ENCODE data around the gene KIF9.
"Not testable (repeated sequence)": the region's sequence is repeated elsewhere in the genome, so short reads cannot be mapped to it uniquely, and the experiment has no call there.

The KIF9 gene

DNA sequence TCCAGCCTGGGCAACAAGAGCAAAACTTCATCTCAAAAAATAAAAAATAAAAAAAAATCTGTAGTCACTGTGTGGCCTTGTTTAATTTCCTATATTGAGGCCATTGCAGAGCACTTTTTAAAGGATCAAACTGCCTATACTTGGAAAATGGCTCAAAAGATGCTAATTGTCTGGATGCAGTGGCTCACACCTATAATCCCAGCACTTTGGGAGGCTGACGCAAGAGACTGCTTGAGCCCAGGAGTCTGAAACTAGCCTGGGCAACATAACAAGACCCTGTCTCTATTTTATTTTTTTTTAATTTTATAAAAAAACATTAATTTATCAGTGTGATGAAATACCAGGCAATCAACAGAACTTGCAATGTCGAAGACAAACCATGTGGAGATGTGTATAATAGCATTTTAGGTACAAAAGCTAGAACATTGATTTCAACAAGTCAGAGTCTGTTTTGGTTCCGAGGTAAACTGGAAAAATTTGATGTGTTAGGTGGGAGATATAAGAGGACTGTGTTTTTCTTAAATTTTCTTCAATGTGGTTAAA is 71.7 kb downstream of the KIF9 start:
- H3K27me3 ChIP-seq (ENCODE audit: low read depth, low read length), result no peaks in the 10 kb centered on the region
- no peaks in the 10 kb centered on the region for H4K20me1 ChIP-seq (ENCODE audit: insufficient read depth, low read length)
- H3K9ac ChIP-seq (ENCODE audit: low read length), result no peak overlapping the region
- H3K4me3 ChIP-seq (ENCODE audit: low read length), result no peak overlapping the region
- H3K4me2 ChIP-seq (ENCODE audit: low read length), result no peak overlapping the region
- no peaks in the 10 kb centered on the region for H3K4me1 ChIP-seq (ENCODE audit: low read length)
- H3K79me2 ChIP-seq (ENCODE audit: low read length), result no peaks in the 10 kb centered on the region
- TF ChIP-seq, protein P1, sequence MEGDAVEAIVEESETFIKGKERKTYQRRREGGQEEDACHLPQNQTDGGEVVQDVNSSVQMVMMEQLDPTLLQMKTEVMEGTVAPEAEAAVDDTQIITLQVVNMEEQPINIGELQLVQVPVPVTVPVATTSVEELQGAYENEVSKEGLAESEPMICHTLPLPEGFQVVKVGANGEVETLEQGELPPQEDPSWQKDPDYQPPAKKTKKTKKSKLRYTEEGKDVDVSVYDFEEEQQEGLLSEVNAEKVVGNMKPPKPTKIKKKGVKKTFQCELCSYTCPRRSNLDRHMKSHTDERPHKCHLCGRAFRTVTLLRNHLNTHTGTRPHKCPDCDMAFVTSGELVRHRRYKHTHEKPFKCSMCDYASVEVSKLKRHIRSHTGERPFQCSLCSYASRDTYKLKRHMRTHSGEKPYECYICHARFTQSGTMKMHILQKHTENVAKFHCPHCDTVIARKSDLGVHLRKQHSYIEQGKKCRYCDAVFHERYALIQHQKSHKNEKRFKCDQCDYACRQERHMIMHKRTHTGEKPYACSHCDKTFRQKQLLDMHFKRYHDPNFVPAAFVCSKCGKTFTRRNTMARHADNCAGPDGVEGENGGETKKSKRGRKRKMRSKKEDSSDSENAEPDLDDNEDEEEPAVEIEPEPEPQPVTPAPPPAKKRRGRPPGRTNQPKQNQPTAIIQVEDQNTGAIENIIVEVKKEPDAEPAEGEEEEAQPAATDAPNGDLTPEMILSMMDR (IDR thresholded peaks at IDR 0.05; ENCODE audit: low read depth, low read length), result no peak
- TF ChIP-seq EZH2phosphoT487 (IDR thresholded peaks at IDR 0.05; ENCODE audit: low read depth), result no peak
- no peaks in the 10 kb centered on the region for H3K9me3 ChIP-seq (ENCODE audit: insufficient read depth, low read length)
- H2AFZ ChIP-seq (ENCODE audit: low read depth, low read length), result no peak overlapping the region
- H3K27ac ChIP-seq (ENCODE audit: low read length), result no peak overlapping the region
- H3K36me3 ChIP-seq (replicated peaks; ENCODE audit: low read depth, low read length), result no peaks in the 10 kb centered on the region

DNA sequence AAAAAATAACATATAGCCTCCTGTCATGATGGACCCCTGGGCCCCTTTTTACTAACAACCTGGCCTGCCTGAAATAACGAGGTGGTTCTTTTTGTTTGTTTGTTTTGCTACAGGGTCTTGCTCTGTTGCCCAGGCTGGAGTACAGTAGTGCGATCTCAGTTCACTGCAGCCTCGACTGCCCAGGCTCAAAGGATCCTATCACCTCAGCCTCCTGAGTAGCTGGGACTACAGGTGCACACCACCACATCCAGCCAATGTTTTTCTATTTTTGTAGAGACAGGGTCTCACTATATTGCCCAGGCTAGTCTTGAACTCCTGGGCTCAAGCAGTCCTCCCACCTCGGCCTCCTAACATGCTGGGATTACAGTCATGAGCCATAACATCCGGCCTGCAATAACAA is 76.6 kb downstream of the KIF9 start:
- not testable (repeated sequence) for H3K4me2 ChIP-seq (ENCODE audit: low read length); H3K27ac ChIP-seq (ENCODE audit: low read length); H3K9me3 ChIP-seq (ENCODE audit: insufficient read depth, low read length); H2AFZ ChIP-seq (ENCODE audit: low read depth, low read length); H3K4me3 ChIP-seq (ENCODE audit: low read length); H3K4me1 ChIP-seq (ENCODE audit: low read length); H3K36me3 ChIP-seq (replicated peaks; ENCODE audit: low read depth, low read length); H3K79me2 ChIP-seq (ENCODE audit: low read length); H4K20me1 ChIP-seq (ENCODE audit: insufficient read depth, low read length); H3K27me3 ChIP-seq (ENCODE audit: low read depth, low read length); H3K9ac ChIP-seq (ENCODE audit: low read length)

DNA sequence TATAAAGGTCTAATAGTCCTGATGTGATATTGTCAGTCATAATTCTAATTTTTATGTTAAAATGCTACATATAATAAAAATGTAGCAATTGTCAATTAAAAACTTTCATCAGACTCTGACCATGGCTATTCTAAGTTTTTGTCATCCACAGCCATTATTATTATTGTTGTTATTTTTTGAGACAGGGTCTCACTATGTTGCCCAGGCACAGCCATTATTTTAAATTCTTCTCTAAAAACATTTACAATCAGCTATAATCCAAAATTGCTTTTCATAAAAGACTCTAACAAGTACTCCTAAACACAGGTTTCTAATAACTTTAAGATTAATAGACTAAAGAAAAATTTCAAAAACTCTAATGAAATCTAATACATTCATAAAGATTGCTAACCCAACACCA is 77.7 kb downstream of the KIF9 start:
- H3K9ac ChIP-seq (ENCODE audit: low read length), result no peak overlapping the region
- H4K20me1 ChIP-seq (ENCODE audit: insufficient read depth, low read length), result no peaks in the 10 kb centered on the region
- no peaks in the 10 kb centered on the region for H3K27me3 ChIP-seq (ENCODE audit: low read depth, low read length)
- H3K27ac ChIP-seq (ENCODE audit: low read length), result no peak overlapping the region
- H3K4me1 ChIP-seq (ENCODE audit: low read length), result no peaks in the 10 kb centered on the region
- H3K4me2 ChIP-seq (ENCODE audit: low read length), result no peak overlapping the region
- no peaks in the 10 kb centered on the region for H3K9me3 ChIP-seq (ENCODE audit: insufficient read depth, low read length)
- H3K4me3 ChIP-seq (ENCODE audit: low read length), result no peak overlapping the region
- TF ChIP-seq, protein P1 (IDR thresholded peaks at IDR 0.05; ENCODE audit: low read depth, low read length), result no peak
- TF ChIP-seq EZH2phosphoT487 (IDR thresholded peaks at IDR 0.05; ENCODE audit: low read depth), result no peak
- H3K36me3 ChIP-seq (replicated peaks; ENCODE audit: low read depth, low read length), result no peaks in the 10 kb centered on the region
- no peaks in the 10 kb centered on the region for H3K79me2 ChIP-seq (ENCODE audit: low read length)
- H2AFZ ChIP-seq (ENCODE audit: low read depth, low read length), result no peak overlapping the region

GRCh38 chr3:47202542-47202941 is 80.1 kb downstream of the KIF9 start:
- TF ChIP-seq EZH2phosphoT487 (IDR thresholded peaks at IDR 0.05; ENCODE audit: low read depth), result no peak
- TF ChIP-seq, protein P1 (IDR thresholded peaks at IDR 0.05; ENCODE audit: low read depth, low read length), result no peak
- Histone ChIP-seq H3K4me3 (ENCODE audit: low read length) (no peak overlapping the region), H3K27me3 (ENCODE audit: low read depth, low read length) (no peaks in the 10 kb centered on the region)

DNA sequence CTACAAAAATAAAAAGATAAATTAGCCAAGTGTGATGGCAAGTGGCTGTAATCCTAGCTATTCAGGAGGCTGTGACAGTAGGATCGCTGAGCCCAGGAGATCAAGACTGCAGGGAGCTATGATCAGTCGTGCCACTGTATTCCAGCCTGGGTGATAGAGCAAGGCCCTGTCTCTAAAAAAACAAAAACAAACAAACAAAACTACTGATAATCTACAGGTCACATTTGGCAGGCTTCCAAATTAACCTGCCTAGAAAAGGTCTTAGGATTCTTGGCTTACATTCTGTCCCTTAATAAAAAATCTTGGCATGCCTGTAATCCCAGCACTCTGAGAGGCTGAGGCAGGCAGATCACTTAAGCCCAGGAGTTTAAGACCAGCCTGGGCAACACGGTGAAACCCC is 85.3 kb downstream of the KIF9 start:
- no peaks in the 10 kb centered on the region for H3K9me3 ChIP-seq (ENCODE audit: insufficient read depth, low read length)
- H3K27me3 ChIP-seq (ENCODE audit: low read depth, low read length), result no peaks in the 10 kb centered on the region
- H3K27ac ChIP-seq (ENCODE audit: low read length), result no peak overlapping the region
- H3K9ac ChIP-seq (ENCODE audit: low read length), result no peak overlapping the region
- no peaks in the 10 kb centered on the region for H3K4me1 ChIP-seq (ENCODE audit: low read length)
- no peak overlapping the region for H2AFZ ChIP-seq (ENCODE audit: low read depth, low read length)
- H3K79me2 ChIP-seq (ENCODE audit: low read length), result no peaks in the 10 kb centered on the region
- TF ChIP-seq EZH2phosphoT487 (IDR thresholded peaks at IDR 0.05; ENCODE audit: low read depth), result no peak
- H4K20me1 ChIP-seq (ENCODE audit: insufficient read depth, low read length), result no peaks in the 10 kb centered on the region
- H3K36me3 ChIP-seq (replicated peaks; ENCODE audit: low read depth, low read length), result no peaks in the 10 kb centered on the region
- no peak overlapping the region for H3K4me3 ChIP-seq (ENCODE audit: low read length)
- no peak overlapping the region for H3K4me2 ChIP-seq (ENCODE audit: low read length)

More at GRCh38 chr3:47202542-47202941, 80.1 kb downstream of the KIF9 start:
- Histone ChIP-seq H2AFZ (ENCODE audit: low read depth, low read length) (no peak overlapping the region), H3K27ac (ENCODE audit: low read length) (no peak overlapping the region), H4K20me1 (ENCODE audit: insufficient read depth, low read length) (no peaks in the 10 kb centered on the region), H3K79me2 (ENCODE audit: low read length) (no peaks in the 10 kb centered on the region), H3K9me3 (ENCODE audit: insufficient read depth, low read length) (no peaks in the 10 kb centered on the region), H3K36me3 (replicated peaks; ENCODE audit: low read depth, low read length) (no peaks in the 10 kb centered on the region), H3K4me2 (ENCODE audit: low read length) (no peak overlapping the region), H3K9ac (ENCODE audit: low read length) (no peak overlapping the region), H3K4me1 (ENCODE audit: low read length) (no peaks in the 10 kb centered on the region)

Measured in OCI-LY3 (cell line).